Measurements from ENCODE around the gene FILIP1L.

Gene FILIP1L

DNA sequence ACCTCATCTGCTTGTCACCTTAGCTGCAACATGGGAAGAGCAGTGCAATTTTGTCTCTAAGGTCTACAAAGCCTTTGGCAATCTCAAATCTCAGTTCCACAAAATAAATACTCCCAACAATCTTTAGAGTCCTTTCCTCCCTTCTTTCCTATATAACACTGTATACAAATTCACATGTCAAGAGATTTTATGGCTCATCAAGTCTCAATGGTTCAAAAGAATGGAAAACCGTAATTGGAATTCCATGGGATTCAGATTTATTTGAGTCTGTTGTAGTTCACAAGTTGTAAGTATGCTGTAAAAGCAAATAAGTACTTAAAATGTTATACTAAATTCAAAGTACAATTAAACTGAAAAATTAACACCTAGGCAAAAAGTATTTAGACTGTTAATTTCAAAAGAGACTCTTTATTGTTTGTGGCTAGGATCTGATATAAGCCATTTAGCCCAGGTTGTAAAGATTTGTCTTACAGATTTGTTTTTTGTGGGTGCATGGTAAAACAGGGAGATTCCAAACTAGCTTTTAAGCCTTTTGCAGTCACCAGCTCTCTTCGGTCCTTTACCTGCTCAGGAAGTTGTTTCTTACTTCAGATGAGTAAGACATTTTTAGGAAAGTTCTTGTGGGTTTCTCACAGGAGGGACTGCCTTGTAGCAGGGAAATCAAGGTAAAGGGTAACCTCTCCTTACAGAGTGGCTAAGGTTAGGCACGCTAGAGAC lies 246.5 kb downstream of the FILIP1L start:
- H3K27me3 ChIP-seq (ENCODE audit: control insufficient read depth in 1 of 2, insufficient read depth in 2 of 2, low read length in 2 of 2): no peaks in the 10 kb centered on the region
- H3K9me3 ChIP-seq (ENCODE audit: control insufficient read depth in 2 of 2, low read length in 2 of 2): no peaks in the 10 kb centered on the region
- H3K4me3 ChIP-seq (ENCODE audit: low read length in 2 of 2): peak overlapping the region in 1 of 2 donors; percentile 24
- H3K27ac ChIP-seq (ENCODE audit: low read length): peak overlapping the region; percentile 49
- H3K36me3 ChIP-seq (ENCODE audit: control insufficient read depth in 2 of 2, insufficient read depth in 2 of 2, low read length in 2 of 2): peaks cover 6 to 24% of the 10 kb centered on the region in 2 donors
- H3K4me1 ChIP-seq (ENCODE audit: control insufficient read depth, insufficient read depth, low read length): peaks cover 74% of the 10 kb centered on the region
- no peak overlapping the region for H3K9ac ChIP-seq (ENCODE audit: low read length in 2 of 2)

DNA sequence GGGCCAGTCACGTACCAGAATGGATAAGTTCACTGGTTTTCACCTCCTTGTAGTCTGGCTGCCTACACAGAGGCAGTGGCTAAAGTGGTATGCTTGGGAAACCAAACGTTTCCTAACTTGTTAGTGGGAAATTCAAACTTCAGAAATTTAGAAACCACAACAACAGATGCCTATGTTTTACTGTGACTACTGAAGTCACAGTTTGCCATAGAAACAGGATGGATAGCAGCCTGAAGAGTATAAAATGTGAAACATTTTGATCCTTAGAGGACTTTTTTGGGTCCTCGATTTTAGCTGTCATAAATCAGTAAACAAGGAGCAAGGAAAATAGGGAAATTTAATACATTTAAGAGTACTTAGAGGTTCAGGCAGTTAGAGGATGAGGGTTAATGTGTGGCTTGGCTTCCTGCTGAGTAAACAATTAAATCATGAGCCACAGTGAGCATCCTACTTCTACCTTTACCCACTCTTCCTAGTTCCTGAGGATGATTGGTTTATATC lies 248.0 kb downstream of the FILIP1L start:
- Histone ChIP-seq H3K27ac (ENCODE audit: low read length) (peak overlapping the region; percentile 8), H3K27me3 (ENCODE audit: control insufficient read depth in 1 of 2, insufficient read depth in 2 of 2, low read length in 2 of 2) (no peaks in the 10 kb centered on the region), H3K9me3 (ENCODE audit: control insufficient read depth in 2 of 2, low read length in 2 of 2) (no peaks in the 10 kb centered on the region), H3K4me1 (ENCODE audit: control insufficient read depth, insufficient read depth, low read length) (peaks cover 78% of the 10 kb centered on the region), H3K36me3 (ENCODE audit: control insufficient read depth in 2 of 2, insufficient read depth in 2 of 2, low read length in 2 of 2) (peaks cover 16 to 33% of the 10 kb centered on the region in 2 donors), H3K4me3 (ENCODE audit: low read length in 2 of 2) (peak overlapping the region in 1 of 2 donors; percentile 8), H3K9ac (ENCODE audit: low read length in 2 of 2) (peak overlapping the region in 1 of 2 donors; percentile 43)

DNA sequence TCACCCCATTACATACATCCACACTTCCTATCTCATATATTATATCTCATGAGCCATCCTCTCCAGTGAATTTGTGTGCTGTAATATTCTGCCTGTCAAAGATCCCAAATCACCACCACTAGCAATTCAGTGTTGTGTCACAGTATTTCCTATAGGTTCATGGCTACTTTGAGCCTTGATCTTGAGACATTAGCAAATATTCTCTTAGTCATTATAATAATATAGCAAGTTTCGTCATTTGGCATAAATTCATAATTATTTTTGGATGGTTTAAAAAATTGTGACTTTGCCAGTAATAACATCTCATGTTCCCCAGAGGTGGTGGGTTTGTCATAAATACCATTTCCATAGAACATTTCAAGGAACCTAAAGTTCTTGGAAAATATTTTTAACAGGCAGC lies 249.0 kb downstream of the FILIP1L start:
- H3K27ac ChIP-seq (ENCODE audit: low read length): no peak overlapping the region

DNA sequence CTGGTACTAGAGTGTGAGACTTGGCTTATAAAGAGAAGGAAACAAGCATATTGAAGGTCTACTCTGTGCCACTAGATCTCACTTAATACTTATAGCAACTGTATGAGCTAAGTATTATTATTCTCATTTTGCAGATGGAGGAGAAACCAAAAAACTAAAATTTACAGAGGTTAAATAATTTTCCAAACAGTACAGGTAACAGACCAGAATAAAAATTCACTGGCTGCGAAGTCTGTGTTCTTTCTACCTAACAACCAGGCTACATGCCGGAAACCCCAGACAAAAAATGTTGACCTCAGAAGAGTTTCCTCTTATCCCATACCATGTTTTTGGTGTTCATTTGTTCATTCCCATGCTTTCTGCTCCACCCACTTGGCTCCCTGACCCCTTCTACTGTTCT lies 250.0 kb downstream of the FILIP1L start:
- peaks cover 20 to 32% of the 10 kb centered on the region in 2 donors for H3K36me3 ChIP-seq (ENCODE audit: control insufficient read depth in 2 of 2, insufficient read depth in 2 of 2, low read length in 2 of 2)
- H3K4me1 ChIP-seq (ENCODE audit: control insufficient read depth, insufficient read depth, low read length): peaks cover 66% of the 10 kb centered on the region
- H3K9me3 ChIP-seq (ENCODE audit: control insufficient read depth in 2 of 2, low read length in 2 of 2): no peaks in the 10 kb centered on the region
- H3K9ac ChIP-seq (ENCODE audit: low read length in 2 of 2): no peak overlapping the region
- H3K27ac ChIP-seq (ENCODE audit: low read length): peak overlapping the region; percentile 3
- no peaks in the 10 kb centered on the region for H3K27me3 ChIP-seq (ENCODE audit: control insufficient read depth in 1 of 2, insufficient read depth in 2 of 2, low read length in 2 of 2)
- no peak overlapping the region for H3K4me3 ChIP-seq (ENCODE audit: low read length in 2 of 2)

More for the DNA sequence above, 249.0 kb downstream of the FILIP1L start:
- Histone ChIP-seq H3K4me3 (ENCODE audit: low read length in 2 of 2) (no peak overlapping the region), H3K9ac (ENCODE audit: low read length in 2 of 2) (no peak overlapping the region), H3K36me3 (ENCODE audit: control insufficient read depth in 2 of 2, insufficient read depth in 2 of 2, low read length in 2 of 2) (peaks cover 20 to 33% of the 10 kb centered on the region in 2 donors), H3K4me1 (ENCODE audit: control insufficient read depth, insufficient read depth, low read length) (peaks cover 75% of the 10 kb centered on the region), H3K27me3 (ENCODE audit: control insufficient read depth in 1 of 2, insufficient read depth in 2 of 2, low read length in 2 of 2) (no peaks in the 10 kb centered on the region), H3K9me3 (ENCODE audit: control insufficient read depth in 2 of 2, low read length in 2 of 2) (no peaks in the 10 kb centered on the region)

DNA sequence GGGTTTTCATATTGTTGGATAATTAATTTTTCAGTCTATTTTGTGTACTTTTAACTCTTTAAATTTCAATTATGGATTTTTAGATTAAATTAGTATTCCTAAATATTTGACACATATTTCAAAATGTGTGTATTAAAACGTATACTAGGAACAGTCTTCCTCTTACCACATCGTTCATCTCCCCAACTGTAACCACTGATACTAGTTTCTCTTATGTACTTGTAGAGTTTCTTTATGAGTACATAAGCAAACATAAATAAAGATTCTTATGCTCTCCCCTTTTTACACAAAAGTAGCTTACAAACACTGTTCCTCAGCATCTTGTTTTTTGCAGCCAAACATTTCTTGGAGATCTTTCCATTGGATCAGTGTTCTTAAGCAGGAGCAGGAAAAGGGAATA lies 250.7 kb downstream of the FILIP1L start:
- no peak overlapping the region for H3K9ac ChIP-seq (ENCODE audit: low read length in 2 of 2)
- peaks cover 20 to 32% of the 10 kb centered on the region in 2 donors for H3K36me3 ChIP-seq (ENCODE audit: control insufficient read depth in 2 of 2, insufficient read depth in 2 of 2, low read length in 2 of 2)
- peaks cover 65% of the 10 kb centered on the region for H3K4me1 ChIP-seq (ENCODE audit: control insufficient read depth, insufficient read depth, low read length)

DNA sequence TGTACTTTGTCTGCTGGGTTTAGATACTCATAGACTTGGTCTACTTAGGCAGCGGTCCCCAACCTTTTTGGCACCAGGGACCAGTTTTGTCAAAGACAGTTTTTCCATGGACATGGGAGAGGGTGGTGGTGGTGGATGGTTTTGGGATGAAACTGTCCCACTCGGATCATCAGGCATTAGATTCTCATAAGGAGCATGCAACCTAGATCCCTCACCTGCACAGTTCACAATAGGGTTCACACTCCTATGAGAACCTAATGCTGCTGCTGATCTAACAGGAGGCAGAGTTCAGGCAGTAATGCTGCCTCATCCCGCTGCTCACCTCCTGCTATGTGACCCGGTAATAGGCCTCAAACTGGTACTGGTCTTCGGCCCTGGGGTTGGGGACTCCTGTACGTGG lies 251.3 kb downstream of the FILIP1L start:
- no peak overlapping the region for H3K9ac ChIP-seq (ENCODE audit: low read length in 2 of 2)
- H3K36me3 ChIP-seq (ENCODE audit: control insufficient read depth in 2 of 2, insufficient read depth in 2 of 2, low read length in 2 of 2): peaks cover 20 to 32% of the 10 kb centered on the region in 2 donors
- H3K27ac ChIP-seq (ENCODE audit: low read length): no peak overlapping the region
- H3K4me3 ChIP-seq (ENCODE audit: low read length in 2 of 2): no peak overlapping the region
- peaks cover 59% of the 10 kb centered on the region for H3K4me1 ChIP-seq (ENCODE audit: control insufficient read depth, insufficient read depth, low read length)
- no peaks in the 10 kb centered on the region for H3K27me3 ChIP-seq (ENCODE audit: control insufficient read depth in 1 of 2, insufficient read depth in 2 of 2, low read length in 2 of 2)
- no peaks in the 10 kb centered on the region for H3K9me3 ChIP-seq (ENCODE audit: control insufficient read depth in 2 of 2, low read length in 2 of 2)

More for the DNA sequence above, 250.7 kb downstream of the FILIP1L start:
- H3K27me3 ChIP-seq (ENCODE audit: control insufficient read depth in 1 of 2, insufficient read depth in 2 of 2, low read length in 2 of 2): no peaks in the 10 kb centered on the region
- no peak overlapping the region for H3K4me3 ChIP-seq (ENCODE audit: low read length in 2 of 2)
- no peaks in the 10 kb centered on the region for H3K9me3 ChIP-seq (ENCODE audit: control insufficient read depth in 2 of 2, low read length in 2 of 2)
- no peak overlapping the region for H3K27ac ChIP-seq (ENCODE audit: low read length)

DNA sequence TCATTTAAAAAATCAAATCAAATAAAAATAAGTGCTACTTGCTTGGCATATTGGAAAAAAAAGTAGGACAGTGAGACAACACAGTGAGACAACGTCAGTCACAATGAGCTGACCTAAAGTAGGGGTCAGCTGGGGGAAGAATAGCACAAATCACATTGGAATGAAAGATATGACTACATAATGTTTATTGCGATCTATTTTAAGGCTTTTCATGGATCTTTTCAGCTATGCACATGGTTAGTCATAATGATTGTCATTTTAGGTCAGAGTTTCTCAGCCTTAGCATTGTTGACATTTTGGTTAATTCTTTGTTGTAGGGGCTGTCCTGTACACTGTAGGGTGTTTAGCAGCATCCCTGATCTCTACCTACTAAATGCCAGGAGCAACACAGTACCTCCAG lies 252.1 kb downstream of the FILIP1L start:
- H3K27me3 ChIP-seq (ENCODE audit: control insufficient read depth in 1 of 2, insufficient read depth in 2 of 2, low read length in 2 of 2): no peaks in the 10 kb centered on the region
- H3K9ac ChIP-seq (ENCODE audit: low read length in 2 of 2): no peak overlapping the region
- H3K4me1 ChIP-seq (ENCODE audit: control insufficient read depth, insufficient read depth, low read length): peaks cover 59% of the 10 kb centered on the region
- H3K27ac ChIP-seq (ENCODE audit: low read length): no peak overlapping the region
- H3K4me3 ChIP-seq (ENCODE audit: low read length in 2 of 2): peak overlapping the region in 1 of 2 donors; percentile 0
- H3K9me3 ChIP-seq (ENCODE audit: control insufficient read depth in 2 of 2, low read length in 2 of 2): no peaks in the 10 kb centered on the region
- peaks cover 20 to 34% of the 10 kb centered on the region in 2 donors for H3K36me3 ChIP-seq (ENCODE audit: control insufficient read depth in 2 of 2, insufficient read depth in 2 of 2, low read length in 2 of 2)

DNA sequence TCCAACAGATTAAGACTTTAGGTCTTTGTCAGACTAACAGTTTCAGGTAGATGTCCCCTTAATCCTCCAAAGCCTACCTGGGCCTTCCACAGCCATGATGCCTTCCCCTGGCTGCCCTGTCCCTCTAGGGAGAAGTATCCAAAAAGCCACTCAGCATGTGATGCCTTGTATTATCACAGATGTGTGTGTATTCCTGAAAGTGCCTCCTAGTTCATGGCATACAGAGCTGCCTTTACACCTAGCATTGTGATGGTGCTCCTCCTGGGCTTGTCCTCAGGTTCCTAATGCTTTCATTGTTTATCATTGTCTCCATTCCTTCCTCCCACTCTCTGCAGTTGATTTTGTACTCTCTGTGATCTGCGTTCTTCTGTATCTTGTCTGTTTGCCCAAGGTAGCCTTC lies 253.1 kb downstream of the FILIP1L start:
- Histone ChIP-seq H3K4me3 (ENCODE audit: low read length in 2 of 2) (no peak overlapping the region), H3K9ac (ENCODE audit: low read length in 2 of 2) (peak overlapping the region in 1 of 2 donors; percentile 39), H3K27me3 (ENCODE audit: control insufficient read depth in 1 of 2, insufficient read depth in 2 of 2, low read length in 2 of 2) (no peaks in the 10 kb centered on the region), H3K4me1 (ENCODE audit: control insufficient read depth, insufficient read depth, low read length) (peaks cover 49% of the 10 kb centered on the region), H3K27ac (ENCODE audit: low read length) (peak overlapping the region; percentile 46), H3K36me3 (ENCODE audit: control insufficient read depth in 2 of 2, insufficient read depth in 2 of 2, low read length in 2 of 2) (peaks cover 20 to 28% of the 10 kb centered on the region in 2 donors), H3K9me3 (ENCODE audit: control insufficient read depth in 2 of 2, low read length in 2 of 2) (no peaks in the 10 kb centered on the region)

DNA sequence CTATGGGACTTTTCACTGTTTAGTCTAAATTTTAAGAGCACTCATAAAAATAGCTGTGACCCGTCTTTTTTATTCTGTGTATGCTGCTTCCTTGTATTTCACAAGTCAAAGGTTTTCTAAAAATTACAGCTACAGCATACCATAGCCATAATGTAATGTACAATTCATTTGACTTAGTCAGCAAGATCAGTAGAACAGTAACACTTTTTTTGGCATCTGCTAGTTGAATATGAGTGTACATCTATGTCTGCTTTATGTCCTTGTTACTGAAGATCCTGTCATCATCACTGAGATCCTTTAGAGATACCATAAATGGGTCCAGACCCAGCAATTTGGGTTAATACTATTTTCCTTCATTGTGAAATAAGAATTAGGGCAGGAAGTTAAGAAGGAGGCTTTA lies 254.5 kb downstream of the FILIP1L start:
- no peak overlapping the region for H3K4me3 ChIP-seq (ENCODE audit: low read length in 2 of 2)
- no peaks in the 10 kb centered on the region for H3K9me3 ChIP-seq (ENCODE audit: control insufficient read depth in 2 of 2, low read length in 2 of 2)
- no peaks in the 10 kb centered on the region for H3K27me3 ChIP-seq (ENCODE audit: control insufficient read depth in 1 of 2, insufficient read depth in 2 of 2, low read length in 2 of 2)
- peak overlapping the region; percentile 49 for H3K27ac ChIP-seq (ENCODE audit: low read length)
- H3K36me3 ChIP-seq (ENCODE audit: control insufficient read depth in 2 of 2, insufficient read depth in 2 of 2, low read length in 2 of 2): peaks cover 20 to 35% of the 10 kb centered on the region in 2 donors
- H3K9ac ChIP-seq (ENCODE audit: low read length in 2 of 2): peak overlapping the region in 1 of 2 donors; percentile 54
- H3K4me1 ChIP-seq (ENCODE audit: control insufficient read depth, insufficient read depth, low read length): peaks cover 46% of the 10 kb centered on the region

DNA sequence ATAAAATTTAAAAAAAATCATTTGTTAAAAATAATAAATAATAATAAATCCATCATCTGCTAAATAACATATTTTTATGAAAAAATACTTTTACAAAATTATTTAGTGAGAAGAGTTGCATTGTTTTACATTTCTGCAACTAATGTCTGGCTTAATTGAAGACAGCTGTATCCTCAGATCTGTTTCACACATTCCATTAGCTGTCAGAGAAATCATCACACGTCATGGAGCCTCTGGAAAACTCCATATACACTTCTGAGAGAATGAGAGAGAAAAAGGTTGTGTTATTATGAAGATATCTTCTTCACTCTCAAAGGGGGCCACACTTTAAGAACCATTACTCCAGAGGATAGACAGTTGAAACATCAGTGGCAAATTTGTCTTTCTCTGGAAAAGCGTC lies 255.8 kb downstream of the FILIP1L start:
- no peaks in the 10 kb centered on the region for H3K9me3 ChIP-seq (ENCODE audit: control insufficient read depth in 2 of 2, low read length in 2 of 2)
- H3K4me3 ChIP-seq (ENCODE audit: low read length in 2 of 2): no peak overlapping the region
- H3K9ac ChIP-seq (ENCODE audit: low read length in 2 of 2): no peak overlapping the region
- H3K27me3 ChIP-seq (ENCODE audit: control insufficient read depth in 1 of 2, insufficient read depth in 2 of 2, low read length in 2 of 2): no peaks in the 10 kb centered on the region
- H3K36me3 ChIP-seq (ENCODE audit: control insufficient read depth in 2 of 2, insufficient read depth in 2 of 2, low read length in 2 of 2): peaks cover 26 to 38% of the 10 kb centered on the region in 2 donors
- H3K27ac ChIP-seq (ENCODE audit: low read length): peak overlapping the region; percentile 19
- peaks cover 49% of the 10 kb centered on the region for H3K4me1 ChIP-seq (ENCODE audit: control insufficient read depth, insufficient read depth, low read length)

DNA sequence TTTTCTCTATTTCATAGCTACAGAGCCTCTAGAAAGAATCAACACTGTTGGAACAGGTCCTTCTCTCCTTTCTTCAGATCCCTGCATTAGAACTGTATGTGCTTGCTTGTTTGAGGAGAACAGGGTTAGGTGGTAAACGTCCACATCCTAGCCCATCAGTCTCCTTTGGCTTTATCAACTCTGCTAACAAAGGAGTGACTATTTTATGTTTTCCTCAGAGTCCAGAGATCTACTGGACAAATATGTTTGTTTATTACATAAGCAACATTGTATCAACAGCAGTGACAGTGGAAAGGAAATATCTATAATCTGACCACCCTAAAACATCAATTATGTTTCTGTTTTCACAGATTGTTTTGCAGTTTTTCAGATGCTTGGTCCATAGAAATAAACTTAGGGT lies 257.0 kb downstream of the FILIP1L start:
- Histone ChIP-seq H3K36me3 (ENCODE audit: control insufficient read depth in 2 of 2, insufficient read depth in 2 of 2, low read length in 2 of 2) (peaks cover 16 to 28% of the 10 kb centered on the region in 2 donors), H3K4me1 (ENCODE audit: control insufficient read depth, insufficient read depth, low read length) (peaks cover 39% of the 10 kb centered on the region), H3K27me3 (ENCODE audit: control insufficient read depth in 1 of 2, insufficient read depth in 2 of 2, low read length in 2 of 2) (no peaks in the 10 kb centered on the region), H3K9me3 (ENCODE audit: control insufficient read depth in 2 of 2, low read length in 2 of 2) (no peaks in the 10 kb centered on the region), H3K9ac (ENCODE audit: low read length in 2 of 2) (no peak overlapping the region), H3K27ac (ENCODE audit: low read length) (peak overlapping the region; percentile 3), H3K4me3 (ENCODE audit: low read length in 2 of 2) (no peak overlapping the region)
